Measurements from ENCODE around the gene LSP1. TPM values are rescaled to one million over a fixed set of nuclear protein-coding genes. Genes with fewer than 3 reads are reported as not detected.

LSP1 gene
- total and polyA plus RNA-seq, 2 of the 4 experiments (the other 2 are of a cell fraction) = not detected

- TF ChIP-seq BHLHE40 (IDR thresholded peaks at IDR 0.05; ENCODE audit: low read depth, low read length) = no peak
Observed at GRCh38 chr11:1864831-1865665, 12.2 kb downstream of the LSP1 start (continued).

GRCh38 chr11:1866226-1866625 lies 13.3 kb downstream of the LSP1 start:
- Histone ChIP-seq H3K23ac (ENCODE audit: low read depth, low read length) (no peak overlapping the region), H2BK15ac (ENCODE audit: low read depth, low read length) (no peak overlapping the region), H3K27me3 (ENCODE audit: control insufficient read depth, insufficient read depth, low read length) (peaks cover 25% of the 10 kb centered on the region; the same call in 1 of the 2 replicates), H3K9ac (ENCODE audit: low read depth, low read length) (no peak overlapping the region), H2AK5ac (ENCODE audit: low read depth, low read length) (no peak overlapping the region), H4K8ac (ENCODE audit: low read depth in 2 of 2, low read length in 2 of 2) (no peak overlapping the region), H4K20me1 (ENCODE audit: insufficient read depth, low read length) (no peaks in the 10 kb centered on the region), H3K79me1 (ENCODE audit: low read depth in 1 of 2, low read length in 2 of 2) (no peaks in the 10 kb centered on the region), H2AFZ (replicated peaks; ENCODE audit: low read length, poor library complexity) (no peak overlapping the region), H3K56ac (ENCODE audit: extremely low read depth, insufficient read depth, low read length) (no peak overlapping the region), H3K4ac (ENCODE audit: low read depth, low read length) (no peak overlapping the region), H3K18ac (ENCODE audit: low read depth, low read length) (no peak overlapping the region), H3K4me2 (ENCODE audit: low read depth, low read length) (no peak overlapping the region), H3K9me3 (ENCODE audit: control insufficient read depth, insufficient read depth, low read length) (no peaks in the 10 kb centered on the region), H4K5ac (ENCODE audit: low read depth, low read length) (no peak overlapping the region), H2BK20ac (ENCODE audit: low read depth, low read length) (no peak overlapping the region), H3K9me1 (ENCODE audit: insufficient read depth, low read length) (peaks cover 4% of the 10 kb centered on the region), H3K36me3 (ENCODE audit: control insufficient read depth, insufficient read depth, low read length) (no peaks in the 10 kb centered on the region), H3K4me3 (ENCODE audit: insufficient read depth, low read depth, low read length) (no peak overlapping the region), H4K91ac (ENCODE audit: insufficient read depth, low read depth, low read length) (no peak overlapping the region), H2AK9ac (replicated peaks; ENCODE audit: low read depth, low read length, poor library complexity) (no peak overlapping the region), H3K4me1 (ENCODE audit: control insufficient read depth, insufficient read depth, low read length) (peaks cover 14% of the 10 kb centered on the region), H2BK5ac (ENCODE audit: low read depth, low read length, poor library complexity, severe bottlenecking) (no peak overlapping the region), H3K27ac (ENCODE audit: insufficient read depth, low read length) (no peak overlapping the region), H3K14ac (replicated peaks; ENCODE audit: low read depth, low read length) (no peak overlapping the region), H2BK120ac (ENCODE audit: low read depth, low read length) (no peak overlapping the region)
- DNase-seq (no peak), ATAC-seq (ENCODE audit: low read depth) (no peak)
- intact Hi-C loops (cut with micrococcal nuclease) (no loop called here), in situ Hi-C loops (cut with MboI; ENCODE audit: low sequenced_read_pairs) (no loop called here), dilution Hi-C loops (cut with HindIII; ENCODE audit: low sequenced_read_pairs, unreplicated experiment) (no loop called here)
- ChIA-PET CTCF (no interaction called here), POLR2A (ENCODE audit: unreplicated experiment) (no interaction called here)
- 96% methylated on average over 3 of the region's 8 CpGs; no CpG with 5 or more reads in 1 of the 2 experiments for WGBS, 2 experiments (ENCODE audit: extremely low coverage in 2 of 2, insufficient read length in 1 of 2)
- BruUV-seq (replicated peaks) = no TSS peak
- no peak for TF ChIP-seq CTCF (conservative IDR thresholded peaks at IDR 0.05; ENCODE audit: low read depth, low read length)
- no peak for TF ChIP-seq RCOR1 (IDR thresholded peaks at IDR 0.05; ENCODE audit: insufficient replicate concordance, low read length)
- TF ChIP-seq FOS (IDR thresholded peaks at IDR 0.05; ENCODE audit: low read depth, low read length) = no peak
- no peak for TF ChIP-seq CHD1 (IDR thresholded peaks at IDR 0.05; ENCODE audit: low read depth, low read length)
- no peak for TF ChIP-seq SMC3 (IDR thresholded peaks at IDR 0.05; ENCODE audit: low read depth, low read length)
- no peak for TF ChIP-seq MAZ (IDR thresholded peaks at IDR 0.05; ENCODE audit: borderline replicate concordance, low read depth, low read length)
- TF ChIP-seq BHLHE40 (IDR thresholded peaks at IDR 0.05; ENCODE audit: low read depth, low read length) = no peak
- TF ChIP-seq CEBPB (IDR thresholded peaks at IDR 0.05; ENCODE audit: low read depth, low read length) = no peak
- TF ChIP-seq ELK1 (IDR thresholded peaks at IDR 0.05; ENCODE audit: borderline replicate concordance, low read depth, low read length) = no peak
- TF ChIP-seq USF2 (IDR thresholded peaks at IDR 0.05; ENCODE audit: low read depth, low read length) = no peak
- no peak for TF ChIP-seq RFX5 (IDR thresholded peaks at IDR 0.05; ENCODE audit: low read depth, low read length)
- no peak for TF ChIP-seq POLR2A (IDR thresholded peaks at IDR 0.05; ENCODE audit: low read depth, low read length)
- TF ChIP-seq NFE2L2 (IDR thresholded peaks at IDR 0.05; ENCODE audit: low read depth, low read length) = no peak
